ENCODE measurements around the gene SPATA31A7.
"Not testable (repeated sequence)": the region's sequence is repeated elsewhere in the genome, so short reads cannot be mapped to it uniquely, and the experiment has no call there.

Gene SPATA31A7

GRCh38 chr9:61189736-61190135 lies at the start of gene SPATA31A7:
Gene SPATA31A7, plus strand, starts transcription at chr9:61190036. Its CDS starts 29 bp downstream, at chr9:61190065.
- not testable (repeated sequence) for H3K27ac ChIP-seq; DNase-seq (ENCODE audit: low read depth, low spot score)

- DNase-seq (ENCODE audit: low read depth, low spot score); H3K27ac ChIP-seq: not testable (repeated sequence)
These were observed 36.6 kb downstream of the SPATA31A7 start for GRCh38 chr9:61226438-61226837.
